HG03439 (cell line): Measurements from ENCODE around the gene C9orf40.

ENCODE experiments used
- ATAC-seq: cut with Tn5 transposase; IDR thresholded peaks from one replicate; pipeline ENCODE4 v1.9.1; 2021; ENCODE audit warnings: mild to moderate bottlenecking, moderate library complexity; ENCODE audit not compliant: unreplicated experiment

Gene C9orf40

GRCh38 chr9:74942801-74943200 is 9.9 kb downstream of the C9orf40 start:
- no peak for ATAC-seq

GRCh38 chr9:74940600-74940999 is 12.1 kb downstream of the C9orf40 start:
- ATAC-seq: no peak

GRCh38 chr9:74935008-74935407 is 17.7 kb downstream of the C9orf40 start:
- no peak for ATAC-seq

- ATAC-seq: no peak
These were observed 31.0 kb downstream of the C9orf40 start for GRCh38 chr9:74921737-74922136.

GRCh38 chr9:74920944-74921626 is 31.6 kb downstream of the C9orf40 start:
- ATAC-seq: no peak

- ATAC-seq: no peak
These were observed 42.7 kb downstream of the C9orf40 start for GRCh38 chr9:74910036-74910435.

GRCh38 chr9:74908665-74909064 is 44.0 kb downstream of the C9orf40 start:
- ATAC-seq: no peak

- ATAC-seq: no peak
These were observed 45.6 kb downstream of the C9orf40 start for GRCh38 chr9:74907085-74907484.

GRCh38 chr9:74901001-74901400 is 51.7 kb downstream of the C9orf40 start:
- ATAC-seq: no peak
